Lung (tissue), 12 donors: ENCODE results near the gene AMBRA1. TPM values are rescaled to one million over a fixed set of nuclear protein-coding genes. Genes with fewer than 3 reads are reported as not detected.

Experiments used
- ATAC-seq: fragments of 200-7000 bp; cut with Tn5 transposase; one replicate; pipeline ENCODE4 v1.9.1; 2020; ENCODE audit warnings: moderate number of reproducible peaks; ENCODE audit not compliant: insufficient read depth, low FRiP score
- DNase-seq, 3 donors: peaks; one replicate each; pipeline ENCODE4 v3.0.0-alpha.2; 2013 to 2017
- H3K27ac ChIP-seq, 2 donors: one replicate each; pipeline ENCODE4 v1.5.1; 2013; ENCODE audit warnings: mild to moderate bottlenecking in 2 of 2, moderate library complexity in 2 of 2, control low read depth in 1 of 2, inconsistent platforms in 1 of 2, low read depth in 1 of 2, low read length in 1 of 2
- H3K27me3 ChIP-seq, 3 donors: one replicate each; pipeline ENCODE4 v1.5.1; 2013; ENCODE audit warnings: low read length in 2 of 3; ENCODE audit not compliant: control insufficient read depth in 3 of 3, insufficient read depth in 3 of 3
- H3K36me3 ChIP-seq, 4 donors: one replicate each; pipeline ENCODE4 v1.5.1; 2013; ENCODE audit warnings: low read length in 4 of 4, mild to moderate bottlenecking in 1 of 4, moderate library complexity in 1 of 4; ENCODE audit not compliant: control insufficient read depth in 4 of 4, insufficient read depth in 4 of 4
- H3K4me1 ChIP-seq, 5 donors: one replicate each; pipeline ENCODE4 v1.5.1; 2013; ENCODE audit warnings: low read length in 5 of 5, mild to moderate bottlenecking in 2 of 5, moderate library complexity in 1 of 5; ENCODE audit not compliant: control insufficient read depth in 5 of 5, insufficient read depth in 5 of 5
- H3K4me3 ChIP-seq: one replicate; pipeline ENCODE4 v1.5.1; 2013; ENCODE audit warnings: mild to moderate bottlenecking, control low read depth, moderate library complexity
- H3K9ac ChIP-seq, 2 donors: one replicate each; pipeline ENCODE4 v1.5.1; 2013; ENCODE audit warnings: low read length in 2 of 2, control low read depth in 1 of 2; ENCODE audit not compliant: insufficient read depth in 1 of 2
- H3K9me3 ChIP-seq, 4 donors: one replicate each; pipeline ENCODE4 v1.5.1; 2013; ENCODE audit warnings: low read length in 3 of 4, mild to moderate bottlenecking in 1 of 4, moderate library complexity in 1 of 4; ENCODE audit not compliant: control insufficient read depth in 4 of 4, insufficient read depth in 3 of 4
- whole genome bisulfite sequencing, 2 donors: extraction: QIAGEN DNeasy Blood & Tissue Kit; methylation state at CpG; one replicate each; pipeline ENCODE4 v1.1.7; 2013; 5-methylcytosine and 5-hydroxymethylcytosine counted together
- polyA plus RNA-seq, 2 donors: library from polyadenylated mRNA; stranded (reverse); fragments of 200-250 nt; gene quantifications; one replicate each; pipeline ENCODE4 v1.2.1, GENCODE V29; 2013
- total RNA-seq, 2 donors: library from RNA; depleted of rRNA in 1 of 2; stranded (reverse); fragments of >200 nt in 1 of 2; gene quantifications; one replicate each; pipeline ENCODE4 v1.2.1, GENCODE V29; 2014 to 2021
- TF ChIP-seq, protein P1 (sequence below): IDR thresholded peaks from 2 replicates; pipeline ENCODE4 v1.5.1; 2012; ENCODE audit warnings: mild to moderate bottlenecking; ENCODE audit errors: control extremely low read depth, extremely low read depth
- donor health status: control.
- donor health status: control.
- donor health status: Bipolar disorder and iron deficiency.
- donor health status: healthy.
- donor health status: DM: yes; HTN: yes; CAD: no.

The AMBRA1 gene
- total and polyA plus RNA-seq, 4 donors, result 7.4 to 41.2 (median 23.7) TPM

DNA sequence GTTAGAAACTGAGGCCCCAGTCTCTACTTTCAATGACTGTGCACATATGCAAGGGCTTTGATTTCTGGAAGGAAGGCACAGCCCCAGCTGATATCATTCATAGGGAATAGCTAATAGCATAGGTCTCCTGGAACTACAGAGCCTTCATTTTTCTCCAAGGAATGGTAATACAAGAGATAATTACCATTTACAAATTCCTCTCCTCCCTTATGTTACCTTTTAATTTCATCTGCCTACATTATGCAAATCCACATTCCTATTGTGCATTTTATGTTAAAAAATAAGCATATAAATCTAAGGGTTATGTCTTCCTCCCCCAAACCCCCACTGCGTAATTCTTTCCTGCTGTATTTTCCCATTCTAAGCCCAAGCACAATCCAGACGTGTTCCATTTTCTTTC lies 94.9 kb downstream of the AMBRA1 start:
- WGBS, 2 donors, result 94 to 99% methylated on average over 2 of the region's 2 CpGs
- H3K9me3 ChIP-seq, result no peaks in the 10 kb centered on the region
- TF ChIP-seq, protein P1, sequence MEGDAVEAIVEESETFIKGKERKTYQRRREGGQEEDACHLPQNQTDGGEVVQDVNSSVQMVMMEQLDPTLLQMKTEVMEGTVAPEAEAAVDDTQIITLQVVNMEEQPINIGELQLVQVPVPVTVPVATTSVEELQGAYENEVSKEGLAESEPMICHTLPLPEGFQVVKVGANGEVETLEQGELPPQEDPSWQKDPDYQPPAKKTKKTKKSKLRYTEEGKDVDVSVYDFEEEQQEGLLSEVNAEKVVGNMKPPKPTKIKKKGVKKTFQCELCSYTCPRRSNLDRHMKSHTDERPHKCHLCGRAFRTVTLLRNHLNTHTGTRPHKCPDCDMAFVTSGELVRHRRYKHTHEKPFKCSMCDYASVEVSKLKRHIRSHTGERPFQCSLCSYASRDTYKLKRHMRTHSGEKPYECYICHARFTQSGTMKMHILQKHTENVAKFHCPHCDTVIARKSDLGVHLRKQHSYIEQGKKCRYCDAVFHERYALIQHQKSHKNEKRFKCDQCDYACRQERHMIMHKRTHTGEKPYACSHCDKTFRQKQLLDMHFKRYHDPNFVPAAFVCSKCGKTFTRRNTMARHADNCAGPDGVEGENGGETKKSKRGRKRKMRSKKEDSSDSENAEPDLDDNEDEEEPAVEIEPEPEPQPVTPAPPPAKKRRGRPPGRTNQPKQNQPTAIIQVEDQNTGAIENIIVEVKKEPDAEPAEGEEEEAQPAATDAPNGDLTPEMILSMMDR, result no peak
- no peak overlapping the region for H3K4me3 ChIP-seq
- ATAC-seq (no peak), DNase-seq (no peak)
- H3K27me3 ChIP-seq, result no peaks in the 10 kb centered on the region
- peaks cover 0 to 20% (median 3%) of the 10 kb centered on the region in 5 donors for H3K4me1 ChIP-seq
- H3K27ac ChIP-seq, result no peak overlapping the region
- peaks cover 0 to under 1% (median 0%) of the 10 kb centered on the region in 4 donors for H3K36me3 ChIP-seq
- no peak overlapping the region for H3K9ac ChIP-seq

DNA sequence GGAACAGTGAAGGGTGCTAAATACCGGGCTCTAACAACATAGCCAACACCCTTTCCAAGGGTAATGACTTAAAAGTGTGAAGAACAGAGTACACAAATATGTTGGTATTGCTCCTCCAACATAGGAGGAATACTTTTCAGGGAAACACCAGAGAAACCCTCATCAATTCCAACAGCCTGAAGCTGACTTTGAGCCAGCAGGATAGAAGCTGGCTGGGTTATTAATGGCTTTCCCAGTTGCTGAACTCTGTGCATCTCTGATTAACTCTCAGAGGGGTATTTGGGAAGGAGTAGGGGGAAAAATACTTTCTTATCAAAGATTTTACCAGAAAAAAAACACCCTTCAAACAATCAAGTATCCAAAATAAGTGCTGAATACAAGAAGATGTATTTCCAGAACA lies 95.6 kb downstream of the AMBRA1 start:
- TF ChIP-seq, protein P1, result no peak
- DNase-seq (no peak), ATAC-seq (no peak)
- H3K9me3 ChIP-seq, result no peaks in the 10 kb centered on the region
- peaks cover 0 to 3% (median 1%) of the 10 kb centered on the region in 4 donors for H3K36me3 ChIP-seq
- peaks cover 0 to 20% (median 4%) of the 10 kb centered on the region in 5 donors for H3K4me1 ChIP-seq
- H3K4me3 ChIP-seq, result no peak overlapping the region
- H3K27me3 ChIP-seq, result no peaks in the 10 kb centered on the region
- no peak overlapping the region for H3K27ac ChIP-seq
- 68 to 81% methylated on average over 1 of the region's 1 CpG for WGBS, 2 donors
- no peak overlapping the region for H3K9ac ChIP-seq

DNA sequence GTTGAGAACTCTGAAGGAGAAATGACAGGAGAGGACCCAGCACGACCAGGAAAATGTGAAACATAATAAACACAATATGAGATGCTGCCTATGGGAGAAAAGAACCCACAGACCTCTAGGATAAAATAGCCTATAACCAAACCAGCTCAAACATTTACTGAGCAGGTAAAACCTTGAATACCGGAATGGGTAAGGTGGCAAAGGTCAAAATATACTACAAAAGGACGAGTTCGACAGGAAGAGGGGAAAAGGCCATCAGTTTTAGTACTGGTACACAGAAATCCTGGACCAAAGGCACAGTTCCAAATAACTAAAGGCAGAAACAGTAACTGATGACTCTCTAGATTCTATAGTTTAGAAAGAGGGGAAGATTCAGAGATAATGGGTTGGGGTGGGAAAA lies 96.3 kb downstream of the AMBRA1 start:
- Histone ChIP-seq H3K4me3 (no peak overlapping the region), H3K36me3 (peaks cover 0 to 6% (median 1%) of the 10 kb centered on the region in 4 donors), H3K4me1 (peaks cover 0 to 20% (median 4%) of the 10 kb centered on the region in 5 donors), H3K27me3 (no peaks in the 10 kb centered on the region), H3K27ac (no peak overlapping the region), H3K9me3 (no peaks in the 10 kb centered on the region), H3K9ac (no peak overlapping the region)
- WGBS, 2 donors, result 84 to 85% methylated on average over 4 of the region's 4 CpGs
- TF ChIP-seq, protein P1, result no peak
- ATAC-seq, result no peak
- DNase-seq, result no peak

DNA sequence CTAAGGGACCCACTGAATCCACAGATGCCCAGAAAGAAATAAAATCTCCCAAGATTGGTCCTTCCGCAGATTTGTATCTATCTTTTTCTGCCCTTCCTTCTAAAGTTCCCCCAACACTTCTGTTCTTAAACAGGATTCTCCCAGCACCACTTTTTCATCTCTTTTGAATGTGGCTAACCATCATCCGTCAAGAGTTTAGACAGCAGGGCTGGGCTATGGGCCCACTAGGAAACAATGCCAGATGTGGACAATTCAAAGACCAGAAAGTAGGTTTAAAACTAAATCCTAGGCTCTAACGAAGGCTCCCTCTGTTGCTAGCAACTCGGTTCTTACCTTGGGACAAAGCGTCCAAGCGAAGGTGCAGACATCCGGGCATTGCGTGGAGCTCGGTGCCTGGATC lies 100.0 kb downstream of the AMBRA1 start:
- WGBS, 2 donors, result 88 to 89% methylated on average over 9 of the region's 9 CpGs
- Histone ChIP-seq H3K9me3 (no peaks in the 10 kb centered on the region), H3K36me3 (peaks cover 0 to 9% (median 5%) of the 10 kb centered on the region in 4 donors), H3K4me1 (peaks cover 2 to 28% (median 20%) of the 10 kb centered on the region in 5 donors), H3K9ac (no peak overlapping the region), H3K4me3 (no peak overlapping the region), H3K27me3 (no peaks in the 10 kb centered on the region), H3K27ac (no peak overlapping the region)
- ATAC-seq (no peak), DNase-seq (no peak)
- TF ChIP-seq, protein P1, result no peak
